ENCODE results near the gene RINL.
A peak's percentile ranks its signal among the peaks of the same experiment; 100 is the strongest.
"Not testable (repeated sequence)": the region's sequence is repeated elsewhere in the genome, so short reads cannot be mapped to it uniquely, and the experiment has no call there.

Gene RINL

DNA sequence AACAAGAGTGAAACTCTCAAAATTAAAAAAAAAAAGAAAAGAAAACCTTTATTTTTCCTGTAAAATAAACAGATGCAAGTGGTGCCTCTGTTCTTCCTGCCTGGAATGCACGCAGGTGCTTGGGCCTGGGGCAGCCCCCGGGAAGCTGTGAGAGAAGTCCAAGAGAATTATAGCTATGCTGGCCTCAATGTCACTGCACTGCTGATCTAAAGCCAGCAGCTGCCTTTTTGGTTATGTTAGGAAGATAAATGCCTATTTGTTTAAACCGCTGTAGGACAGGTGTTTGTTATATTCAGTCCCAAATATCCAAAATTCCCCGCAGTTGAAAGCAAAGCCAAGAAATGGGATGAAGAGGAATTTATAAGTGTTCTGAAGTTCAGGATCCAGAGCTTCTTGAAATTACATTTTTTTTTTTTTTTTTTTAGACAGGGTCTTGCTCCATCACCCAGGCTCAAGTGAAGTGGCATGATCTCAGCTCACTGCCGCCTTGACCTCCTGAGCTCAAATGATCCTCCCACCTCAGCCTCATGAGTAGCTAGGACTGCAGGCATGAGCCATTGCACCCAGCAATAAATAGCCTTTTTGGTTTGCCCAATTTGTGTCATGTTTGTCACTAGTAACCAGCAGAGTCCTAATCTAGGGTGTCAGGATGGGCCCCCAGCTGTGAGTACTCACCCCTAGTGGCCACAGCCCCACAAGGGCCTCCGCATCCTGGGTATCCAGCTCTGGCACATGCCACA, 2.2 kb downstream of the RINL start:
- no peaks in the 10 kb centered on the region for H3K36me3 ChIP-seq (ENCODE audit: insufficient read depth, low read length)
- no peak overlapping the region for H3K27ac ChIP-seq (ENCODE audit: low read depth, low read length, poor library complexity, severe bottlenecking)
- TF ChIP-seq EZH2 (IDR thresholded peaks at IDR 0.05; ENCODE audit: borderline replicate concordance, low read length): no peak
- no peak for TF ChIP-seq CTCF (IDR thresholded peaks at IDR 0.05; ENCODE audit: low read length)
- no peaks in the 10 kb centered on the region for H3K79me2 ChIP-seq (ENCODE audit: insufficient read depth, low read length)
- H3K4me3 ChIP-seq (ENCODE audit: low read depth, low read length, poor library complexity, severe bottlenecking): no peak overlapping the region
- no peaks in the 10 kb centered on the region for H3K9me3 ChIP-seq (ENCODE audit: low read length)
- peaks cover 6% of the 10 kb centered on the region for H3F3A ChIP-seq (ENCODE audit: insufficient read depth, low read length)
- no peak overlapping the region for H2AFZ ChIP-seq (ENCODE audit: low read length)
- H3K9ac ChIP-seq (ENCODE audit: low read length): no peak overlapping the region
- H3K4me2 ChIP-seq (ENCODE audit: low read length): no peak overlapping the region
- no peaks in the 10 kb centered on the region for H3K27me3 ChIP-seq (ENCODE audit: insufficient read depth, low read length)
- peaks cover 30% of the 10 kb centered on the region for H3K4me1 ChIP-seq (ENCODE audit: insufficient read depth, low read length, severe bottlenecking)
- no peaks in the 10 kb centered on the region for H3K9me2 ChIP-seq (ENCODE audit: low read depth, low read length)
- H4K20me1 ChIP-seq (ENCODE audit: insufficient read depth, low read length): no peaks in the 10 kb centered on the region

GRCh38 chr19:38873400-38873799, 4.7 kb downstream of the RINL start:
- H3K27me3 ChIP-seq (ENCODE audit: insufficient read depth, low read length); H3K4me3 ChIP-seq (ENCODE audit: low read depth, low read length, poor library complexity, severe bottlenecking); H3K36me3 ChIP-seq (ENCODE audit: insufficient read depth, low read length); H3K4me2 ChIP-seq (ENCODE audit: low read length); H3F3A ChIP-seq (ENCODE audit: insufficient read depth, low read length); H4K20me1 ChIP-seq (ENCODE audit: insufficient read depth, low read length); H3K9me3 ChIP-seq (ENCODE audit: low read length); H3K9me2 ChIP-seq (ENCODE audit: low read depth, low read length); H3K79me2 ChIP-seq (ENCODE audit: insufficient read depth, low read length); H3K9ac ChIP-seq (ENCODE audit: low read length); H2AFZ ChIP-seq (ENCODE audit: low read length): not testable (repeated sequence)
- Histone ChIP-seq H3K27ac (ENCODE audit: low read depth, low read length, poor library complexity, severe bottlenecking) (peak overlapping the region; percentile 55), H3K4me1 (ENCODE audit: insufficient read depth, low read length, severe bottlenecking) (peaks cover 42% of the 10 kb centered on the region)

- Histone ChIP-seq H3K4me3 (ENCODE audit: low read depth, low read length, poor library complexity, severe bottlenecking) (peak overlapping the region; percentile 64), H3K36me3 (ENCODE audit: insufficient read depth, low read length) (0 out of 2 replicates have a peak, but pooled peaks cover 6% of the 10 kb centered on the region), H3K9me3 (ENCODE audit: low read length) (no peaks in the 10 kb centered on the region), H3K27me3 (ENCODE audit: insufficient read depth, low read length) (no peaks in the 10 kb centered on the region), H3F3A (ENCODE audit: insufficient read depth, low read length) (peaks cover 6% of the 10 kb centered on the region; the same call in 1 of the 2 replicates), H2AFZ (ENCODE audit: low read length) (no peak overlapping the region), H3K27ac (ENCODE audit: low read depth, low read length, poor library complexity, severe bottlenecking) (peak overlapping the region; percentile 72), H3K9ac (ENCODE audit: low read length) (peak overlapping the region; percentile 77), H3K9me2 (ENCODE audit: low read depth, low read length) (no peaks in the 10 kb centered on the region), H3K79me2 (ENCODE audit: insufficient read depth, low read length) (no peaks in the 10 kb centered on the region), H3K4me2 (ENCODE audit: low read length) (peak overlapping the region; percentile 92), H4K20me1 (ENCODE audit: insufficient read depth, low read length) (no peaks in the 10 kb centered on the region), H3K4me1 (ENCODE audit: insufficient read depth, low read length, severe bottlenecking) (peaks cover 45% of the 10 kb centered on the region)
- TF ChIP-seq EZH2 (IDR thresholded peaks at IDR 0.05; ENCODE audit: borderline replicate concordance, low read length): no peak
- no peak for TF ChIP-seq CTCF (IDR thresholded peaks at IDR 0.05; ENCODE audit: low read length)
Observed at GRCh38 chr19:38870612-38871011, 7.5 kb downstream of the RINL start.

All from OCI-LY1 (cell line).